ENCODE data around the gene CEP68.

CEP68 gene

DNA sequence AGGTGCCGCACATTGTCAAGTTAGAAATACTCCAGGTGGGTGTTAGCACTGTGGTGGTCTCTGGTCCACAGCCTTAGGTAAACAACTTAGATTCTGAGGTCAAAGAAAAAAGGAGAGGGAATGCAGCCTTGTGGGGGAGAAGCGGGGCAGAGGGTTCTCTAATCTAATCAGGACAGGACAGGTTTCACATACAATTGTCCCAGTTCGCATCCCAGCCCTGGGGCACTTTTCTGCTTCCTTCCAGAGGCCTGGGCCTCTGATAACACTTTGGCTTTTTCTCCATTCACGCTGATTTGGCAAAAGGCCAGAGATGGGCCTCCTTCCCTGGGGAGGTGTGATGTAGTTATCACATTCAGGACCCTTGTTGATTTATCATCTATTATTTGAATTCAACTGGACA, 34.5 kb upstream of the CEP68 start:
- WGBS, 2 experiments (ENCODE audit: insufficient coverage in 2 of 2): 85 to 87% methylated on average over 3 of the region's 4 CpGs
- H3K4me1 ChIP-seq (ENCODE audit: control insufficient read depth, insufficient read depth, low read length, poor library complexity, severe bottlenecking): peaks cover 14% of the 10 kb centered on the region

DNA sequence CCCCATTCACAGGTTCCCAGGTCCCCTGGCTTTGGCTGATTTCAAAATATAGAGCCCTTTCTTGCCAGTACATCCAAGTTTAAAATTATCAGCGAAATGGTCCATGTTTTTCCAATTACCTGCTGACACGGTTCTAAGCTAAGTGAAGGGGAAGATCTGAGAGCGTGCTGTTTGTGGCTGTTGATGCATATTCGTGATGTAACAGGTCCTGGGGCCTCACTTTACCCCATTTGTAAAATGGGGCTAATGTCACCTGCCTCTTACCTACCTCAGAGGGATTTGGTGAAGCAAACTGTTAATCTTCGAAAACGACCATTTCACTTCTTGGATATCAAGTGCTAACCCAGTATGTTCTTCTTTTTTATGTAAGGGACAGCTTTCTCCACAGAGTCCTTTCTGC, 34.0 kb upstream of the CEP68 start:
- peaks cover 14% of the 10 kb centered on the region for H3K4me1 ChIP-seq (ENCODE audit: control insufficient read depth, insufficient read depth, low read length, poor library complexity, severe bottlenecking)
- WGBS, 2 experiments (ENCODE audit: insufficient coverage in 2 of 2): 95 to 100% methylated on average over 5 to 6 of the region's 6 CpGs
- no peak overlapping the region for H3K27ac ChIP-seq (ENCODE audit: low read depth, low read length, severe bottlenecking)
- no peak overlapping the region for H3K4me3 ChIP-seq (ENCODE audit: extremely low read depth, insufficient read depth, low read length, poor library complexity, severe bottlenecking)
- H3K36me3 ChIP-seq (ENCODE audit: control insufficient read depth, insufficient read depth, low read length): peaks cover 44% of the 10 kb centered on the region
- H3K9me3 ChIP-seq (ENCODE audit: control insufficient read depth, low read length): no peaks in the 10 kb centered on the region

More for the DNA sequence above, 34.5 kb upstream of the CEP68 start:
- Histone ChIP-seq H3K4me3 (ENCODE audit: extremely low read depth, insufficient read depth, low read length, poor library complexity, severe bottlenecking) (no peak overlapping the region), H3K27ac (ENCODE audit: low read depth, low read length, severe bottlenecking) (no peak overlapping the region), H3K9me3 (ENCODE audit: control insufficient read depth, low read length) (no peaks in the 10 kb centered on the region), H3K36me3 (ENCODE audit: control insufficient read depth, insufficient read depth, low read length) (peaks cover 44% of the 10 kb centered on the region)

DNA sequence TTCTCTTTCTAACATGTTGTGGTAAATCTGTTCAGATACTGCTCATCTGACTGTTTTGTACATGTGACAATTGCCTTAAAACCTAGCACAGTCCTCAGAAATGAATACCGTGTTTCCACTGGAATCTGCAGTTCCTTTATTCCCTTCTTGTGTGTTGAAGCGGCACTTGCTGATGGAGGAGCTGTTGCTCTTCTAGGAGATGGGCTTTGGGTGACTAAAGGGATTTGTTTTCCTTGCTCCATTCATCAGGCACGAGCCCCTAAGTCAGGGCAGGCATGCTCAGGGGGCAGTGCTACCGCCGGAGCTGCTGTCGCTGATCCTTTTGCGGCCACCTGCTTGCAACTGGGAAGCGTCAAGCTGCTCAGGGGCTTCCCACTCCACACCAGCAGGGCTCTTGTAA, 32.5 kb upstream of the CEP68 start:
- H3K9me3 ChIP-seq (ENCODE audit: control insufficient read depth, low read length): no peaks in the 10 kb centered on the region
- 90 to 95% methylated on average over 2 to 4 of the region's 8 CpGs for WGBS, 2 experiments (ENCODE audit: insufficient coverage in 2 of 2)
- no peak overlapping the region for H3K4me3 ChIP-seq (ENCODE audit: extremely low read depth, insufficient read depth, low read length, poor library complexity, severe bottlenecking)
- peaks cover 34% of the 10 kb centered on the region for H3K36me3 ChIP-seq (ENCODE audit: control insufficient read depth, insufficient read depth, low read length)
- H3K27ac ChIP-seq (ENCODE audit: low read depth, low read length, severe bottlenecking): peak overlapping the region; percentile 4
- H3K4me1 ChIP-seq (ENCODE audit: control insufficient read depth, insufficient read depth, low read length, poor library complexity, severe bottlenecking): peaks cover 14% of the 10 kb centered on the region

DNA sequence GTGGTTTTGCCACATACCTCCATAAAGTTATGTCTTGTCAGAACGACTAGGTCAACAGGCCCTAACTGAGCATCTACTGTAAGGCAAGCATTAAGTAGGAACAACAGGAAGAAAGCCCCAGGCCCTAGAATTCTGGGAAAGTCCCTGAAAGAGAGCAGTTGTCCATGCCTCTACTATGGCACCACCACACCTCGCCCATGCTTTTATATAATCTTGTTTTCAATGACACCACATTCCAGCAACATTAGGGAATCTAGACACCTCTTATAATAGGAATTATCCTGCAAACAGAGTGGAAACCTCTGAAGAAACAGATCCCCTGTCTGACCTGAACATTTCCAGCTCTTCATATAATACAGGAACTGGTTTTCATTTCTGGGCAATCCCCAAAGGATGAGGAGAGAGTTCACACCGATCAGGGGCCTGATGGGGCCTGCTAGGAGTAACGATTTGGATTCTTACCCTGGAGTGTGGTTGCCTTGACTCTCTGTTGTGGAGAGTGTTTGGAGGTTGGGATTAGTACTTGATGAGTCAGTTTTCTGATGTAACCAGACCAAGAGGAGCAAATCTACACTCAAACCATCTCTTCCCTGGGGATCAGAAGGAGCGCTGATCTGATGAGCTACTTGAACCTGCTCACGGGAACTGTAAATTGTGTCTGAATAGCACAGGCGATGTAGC, 31.9 kb upstream of the CEP68 start:
- Histone ChIP-seq H3K27ac (ENCODE audit: low read depth, low read length, severe bottlenecking) (peak overlapping the region; percentile 4), H3K4me1 (ENCODE audit: control insufficient read depth, insufficient read depth, low read length, poor library complexity, severe bottlenecking) (peaks cover 14% of the 10 kb centered on the region), H3K36me3 (ENCODE audit: control insufficient read depth, insufficient read depth, low read length) (peaks cover 32% of the 10 kb centered on the region), H3K4me3 (ENCODE audit: extremely low read depth, insufficient read depth, low read length, poor library complexity, severe bottlenecking) (no peak overlapping the region), H3K9me3 (ENCODE audit: control insufficient read depth, low read length) (no peaks in the 10 kb centered on the region)
- WGBS, 2 experiments (ENCODE audit: insufficient coverage in 2 of 2): 94 to 98% methylated on average over 4 to 7 of the region's 7 CpGs

DNA sequence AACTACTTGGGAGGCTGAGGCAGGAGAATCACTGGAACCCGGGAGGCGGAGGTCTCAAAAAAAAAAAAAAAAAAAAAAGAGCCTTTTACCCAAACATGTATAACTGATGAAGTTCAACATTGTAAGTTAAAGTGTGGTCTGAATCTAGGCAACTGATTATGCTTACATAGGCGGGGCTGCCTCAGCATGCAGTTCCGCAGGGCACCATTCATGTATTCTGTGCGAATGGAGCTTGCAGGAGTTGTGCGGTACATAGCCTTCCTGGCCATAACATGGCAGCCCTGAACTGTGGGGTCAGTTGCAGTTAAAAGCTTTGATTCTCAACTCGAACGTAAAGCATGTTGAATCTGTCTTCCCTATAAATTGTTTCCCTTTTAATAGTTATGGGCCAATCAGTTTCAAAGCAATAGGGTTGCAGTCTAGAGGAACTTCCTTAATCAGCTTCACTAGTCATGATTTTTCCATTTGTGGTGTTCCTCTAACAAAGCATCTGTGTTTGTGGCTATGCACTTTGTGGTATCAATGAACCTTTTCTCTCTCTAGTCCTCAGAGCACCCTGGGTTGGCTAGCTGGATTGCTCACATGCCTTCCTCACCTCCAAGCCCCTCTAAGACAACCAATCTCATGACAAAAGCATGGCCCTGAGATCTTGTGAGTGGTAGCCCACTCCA, 30.6 kb upstream of the CEP68 start:
- H3K4me3 ChIP-seq (ENCODE audit: extremely low read depth, insufficient read depth, low read length, poor library complexity, severe bottlenecking): no peak overlapping the region
- WGBS, 2 experiments (ENCODE audit: insufficient coverage in 2 of 2): 96 to 100% methylated on average over 5 to 6 of the region's 8 CpGs
- peaks cover 22% of the 10 kb centered on the region for H3K36me3 ChIP-seq (ENCODE audit: control insufficient read depth, insufficient read depth, low read length)
- no peaks in the 10 kb centered on the region for H3K9me3 ChIP-seq (ENCODE audit: control insufficient read depth, low read length)
- H3K4me1 ChIP-seq (ENCODE audit: control insufficient read depth, insufficient read depth, low read length, poor library complexity, severe bottlenecking): peaks cover 14% of the 10 kb centered on the region
- H3K27ac ChIP-seq (ENCODE audit: low read depth, low read length, severe bottlenecking): no peak overlapping the region

DNA sequence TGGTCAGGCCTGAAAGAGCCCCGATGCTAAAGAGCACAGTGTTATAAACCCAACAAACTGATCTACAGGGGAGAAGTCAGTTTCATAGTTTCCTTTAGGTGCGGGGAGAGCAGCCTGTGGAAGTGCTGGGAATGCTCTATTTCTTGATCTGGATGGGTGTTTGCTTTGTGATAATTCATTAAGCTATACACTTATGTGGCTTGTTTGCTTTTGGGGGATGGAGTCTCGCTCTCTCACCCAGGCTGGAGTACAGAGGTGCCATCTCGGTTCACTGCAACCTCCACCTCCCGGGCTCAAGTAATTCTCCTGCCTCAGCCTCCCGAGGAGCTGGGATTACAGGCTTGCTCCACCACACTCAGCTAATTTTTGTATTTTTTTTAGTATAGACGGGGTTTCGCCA, 30.1 kb upstream of the CEP68 start:
- no peaks in the 10 kb centered on the region for H3K9me3 ChIP-seq (ENCODE audit: control insufficient read depth, low read length)
- no peak overlapping the region for H3K4me3 ChIP-seq (ENCODE audit: extremely low read depth, insufficient read depth, low read length, poor library complexity, severe bottlenecking)
- peaks cover 18% of the 10 kb centered on the region for H3K36me3 ChIP-seq (ENCODE audit: control insufficient read depth, insufficient read depth, low read length)
- peaks cover 14% of the 10 kb centered on the region for H3K4me1 ChIP-seq (ENCODE audit: control insufficient read depth, insufficient read depth, low read length, poor library complexity, severe bottlenecking)
- 100% methylated on average over 2 to 3 of the region's 8 CpGs for WGBS, 2 experiments (ENCODE audit: insufficient coverage in 2 of 2)
- no peak overlapping the region for H3K27ac ChIP-seq (ENCODE audit: low read depth, low read length, severe bottlenecking)

DNA sequence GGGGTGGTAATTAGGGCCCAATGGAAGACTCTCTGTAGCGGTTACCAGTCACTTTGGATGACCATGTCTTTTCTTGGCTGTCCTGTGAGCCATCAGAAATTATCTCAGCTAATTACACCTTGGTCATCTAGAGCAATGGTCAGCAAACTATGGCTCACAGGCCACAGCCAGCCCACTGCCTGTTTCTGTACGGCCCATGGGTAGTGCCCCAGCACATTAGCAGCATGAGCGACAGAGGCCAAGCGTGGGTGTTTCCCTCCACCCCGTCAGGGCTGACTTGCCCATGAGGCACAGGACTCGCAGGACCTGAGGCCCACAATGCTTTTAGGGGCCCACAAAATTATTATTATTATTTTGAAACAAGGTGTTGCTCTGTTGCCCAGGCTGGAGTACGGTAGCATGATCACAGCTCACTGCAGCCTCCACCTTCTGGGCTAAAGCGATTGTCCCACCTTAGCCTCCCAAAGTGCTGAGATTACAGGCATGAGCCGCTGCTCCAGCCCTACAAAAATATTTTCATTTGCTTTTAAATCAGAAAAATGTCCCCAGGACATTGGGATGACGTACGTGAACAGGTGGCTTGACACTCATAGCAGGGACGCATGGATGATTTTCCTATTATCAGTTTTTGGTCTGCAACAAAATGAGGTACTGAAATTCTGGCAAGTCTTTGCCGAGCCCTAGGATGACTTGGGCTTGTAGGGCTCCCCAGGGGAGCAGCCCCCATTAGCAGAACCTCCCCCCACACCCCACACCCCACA, 29.3 kb upstream of the CEP68 start:
- Histone ChIP-seq H3K4me3 (ENCODE audit: extremely low read depth, insufficient read depth, low read length, poor library complexity, severe bottlenecking) (no peak overlapping the region), H3K36me3 (ENCODE audit: control insufficient read depth, insufficient read depth, low read length) (peaks cover 16% of the 10 kb centered on the region), H3K27ac (ENCODE audit: low read depth, low read length, severe bottlenecking) (no peak overlapping the region), H3K9me3 (ENCODE audit: control insufficient read depth, low read length) (no peaks in the 10 kb centered on the region), H3K4me1 (ENCODE audit: control insufficient read depth, insufficient read depth, low read length, poor library complexity, severe bottlenecking) (peaks cover 19% of the 10 kb centered on the region)
- 88 to 99% methylated on average over 4 to 10 of the region's 13 CpGs for WGBS, 2 experiments (ENCODE audit: insufficient coverage in 2 of 2)

DNA sequence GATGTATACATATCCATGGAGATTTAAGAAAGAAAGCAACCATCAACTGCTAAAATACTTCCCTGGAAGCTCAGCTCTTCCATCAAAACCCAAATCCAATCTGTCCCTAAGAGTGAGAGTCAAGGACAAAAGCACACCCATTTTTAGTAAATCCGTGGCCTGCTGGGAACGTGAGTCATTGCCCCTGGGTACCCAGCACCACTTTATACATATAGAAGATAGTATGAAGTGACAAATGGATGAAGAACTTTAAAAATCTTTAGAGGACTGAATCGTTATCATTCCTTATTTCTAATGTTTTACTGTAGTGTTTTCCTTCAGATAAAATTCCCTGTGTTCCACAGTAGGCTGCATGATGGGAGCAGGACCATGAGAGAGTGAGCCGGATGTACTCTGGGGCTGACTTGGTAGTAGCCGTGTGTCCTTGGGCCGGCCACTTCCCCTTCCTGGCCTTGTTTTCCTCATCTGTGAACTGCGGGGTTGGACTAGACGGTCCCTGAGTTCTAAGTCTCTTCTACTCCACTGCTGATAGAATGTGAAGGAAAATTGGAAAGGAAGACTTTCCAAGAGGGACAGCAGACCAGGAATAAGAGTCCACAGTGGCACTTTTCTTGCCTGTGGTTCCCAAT, 28.5 kb upstream of the CEP68 start:
- H3K4me1 ChIP-seq (ENCODE audit: control insufficient read depth, insufficient read depth, low read length, poor library complexity, severe bottlenecking): peaks cover 19% of the 10 kb centered on the region
- H3K27ac ChIP-seq (ENCODE audit: low read depth, low read length, severe bottlenecking): no peak overlapping the region
- 75 to 88% methylated on average over 3 to 6 of the region's 8 CpGs for WGBS, 2 experiments (ENCODE audit: insufficient coverage in 2 of 2)
- H3K4me3 ChIP-seq (ENCODE audit: extremely low read depth, insufficient read depth, low read length, poor library complexity, severe bottlenecking): no peak overlapping the region
- peaks cover 10% of the 10 kb centered on the region for H3K36me3 ChIP-seq (ENCODE audit: control insufficient read depth, insufficient read depth, low read length)
- no peaks in the 10 kb centered on the region for H3K9me3 ChIP-seq (ENCODE audit: control insufficient read depth, low read length)

DNA sequence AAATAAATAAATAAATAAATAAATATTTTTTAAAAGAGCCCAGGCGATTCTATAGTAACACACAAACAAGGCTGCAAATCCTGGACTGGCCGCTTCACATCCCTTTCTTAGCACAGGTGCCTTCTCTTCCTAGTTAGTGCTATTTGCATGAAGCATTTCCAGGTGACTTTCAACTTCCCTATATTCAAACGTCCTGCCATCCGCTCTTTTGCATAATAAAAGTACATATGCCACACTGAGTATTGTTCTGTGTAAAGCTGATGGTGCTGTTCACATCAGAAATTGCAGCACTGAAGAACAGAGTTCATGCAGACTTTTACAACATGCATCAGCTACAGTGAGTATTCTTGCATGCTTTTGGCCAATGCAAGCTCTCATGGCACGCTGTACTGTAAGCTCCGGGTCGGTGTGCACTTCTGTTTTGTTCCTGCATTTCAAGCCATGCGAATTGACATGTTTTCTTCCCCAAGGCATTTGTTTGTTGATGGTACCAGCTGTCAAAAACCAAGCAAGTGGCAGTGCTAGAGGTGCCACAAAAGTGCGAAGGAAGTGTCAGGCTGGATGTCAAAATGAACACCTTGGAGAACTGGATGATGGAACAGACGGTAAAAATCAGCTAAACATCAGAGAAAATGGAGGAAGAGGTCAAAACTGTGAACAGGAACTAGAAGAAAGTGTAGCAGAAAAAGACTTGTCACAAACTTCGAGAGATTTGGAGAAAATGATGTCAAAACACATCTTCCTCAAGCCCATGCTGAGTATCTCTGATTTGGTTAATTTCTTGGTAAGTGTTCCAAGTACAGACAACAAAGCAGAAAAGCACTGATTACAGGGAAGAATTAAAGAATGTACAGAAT, 25.5 kb upstream of the CEP68 start:
- WGBS, 2 experiments (ENCODE audit: insufficient coverage in 2 of 2): 90% methylated on average over 8 of the region's 11 CpGs
- no peak overlapping the region for H3K4me3 ChIP-seq (ENCODE audit: extremely low read depth, insufficient read depth, low read length, poor library complexity, severe bottlenecking)
- H3K36me3 ChIP-seq (ENCODE audit: control insufficient read depth, insufficient read depth, low read length): no peaks in the 10 kb centered on the region
- H3K9me3 ChIP-seq (ENCODE audit: control insufficient read depth, low read length): no peaks in the 10 kb centered on the region
- H3K27ac ChIP-seq (ENCODE audit: low read depth, low read length, severe bottlenecking): no peak overlapping the region
- peaks cover 5% of the 10 kb centered on the region for H3K4me1 ChIP-seq (ENCODE audit: control insufficient read depth, insufficient read depth, low read length, poor library complexity, severe bottlenecking)

Measured in mesodermal cell (in vitro differentiated cells).